ENCODE measurements around the gene RBMS3.

Gene RBMS3

DNA sequence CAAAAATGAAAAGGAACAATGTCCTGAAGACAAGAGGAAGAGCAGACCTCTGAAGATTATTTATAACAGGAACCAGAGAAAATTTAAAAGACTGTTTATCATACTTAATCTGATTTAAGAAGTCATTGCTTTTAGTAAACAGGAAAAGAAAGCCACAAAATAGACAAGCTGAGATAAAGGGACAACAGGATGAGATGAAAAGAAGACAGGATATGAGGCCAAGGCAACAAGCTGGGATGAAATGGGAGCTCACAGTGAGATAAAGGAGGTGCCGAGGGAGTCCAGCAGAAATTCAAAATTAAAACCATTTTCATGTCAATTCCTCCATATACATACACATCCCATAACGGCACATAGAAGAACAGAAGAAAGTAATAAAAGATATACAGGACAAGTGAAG is 277.0 kb downstream of the RBMS3 start:
- no peak overlapping the region for H3K4me3 ChIP-seq (replicated peaks; ENCODE audit: low read depth, low read length)
- TF ChIP-seq, protein P1, sequence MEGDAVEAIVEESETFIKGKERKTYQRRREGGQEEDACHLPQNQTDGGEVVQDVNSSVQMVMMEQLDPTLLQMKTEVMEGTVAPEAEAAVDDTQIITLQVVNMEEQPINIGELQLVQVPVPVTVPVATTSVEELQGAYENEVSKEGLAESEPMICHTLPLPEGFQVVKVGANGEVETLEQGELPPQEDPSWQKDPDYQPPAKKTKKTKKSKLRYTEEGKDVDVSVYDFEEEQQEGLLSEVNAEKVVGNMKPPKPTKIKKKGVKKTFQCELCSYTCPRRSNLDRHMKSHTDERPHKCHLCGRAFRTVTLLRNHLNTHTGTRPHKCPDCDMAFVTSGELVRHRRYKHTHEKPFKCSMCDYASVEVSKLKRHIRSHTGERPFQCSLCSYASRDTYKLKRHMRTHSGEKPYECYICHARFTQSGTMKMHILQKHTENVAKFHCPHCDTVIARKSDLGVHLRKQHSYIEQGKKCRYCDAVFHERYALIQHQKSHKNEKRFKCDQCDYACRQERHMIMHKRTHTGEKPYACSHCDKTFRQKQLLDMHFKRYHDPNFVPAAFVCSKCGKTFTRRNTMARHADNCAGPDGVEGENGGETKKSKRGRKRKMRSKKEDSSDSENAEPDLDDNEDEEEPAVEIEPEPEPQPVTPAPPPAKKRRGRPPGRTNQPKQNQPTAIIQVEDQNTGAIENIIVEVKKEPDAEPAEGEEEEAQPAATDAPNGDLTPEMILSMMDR (IDR thresholded peaks at IDR 0.05; ENCODE audit: insufficient read depth, low read length, poor library complexity, severe bottlenecking), result no peak
- no peak for DNase-seq (ENCODE audit: extremely low read depth, insufficient read length)
- no peaks in the 10 kb centered on the region for H3K27me3 ChIP-seq (replicated peaks; ENCODE audit: control insufficient read depth, insufficient read depth, low read length)
- no peaks in the 10 kb centered on the region for H3K36me3 ChIP-seq (ENCODE audit: control insufficient read depth, insufficient read depth, low read length)

DNA sequence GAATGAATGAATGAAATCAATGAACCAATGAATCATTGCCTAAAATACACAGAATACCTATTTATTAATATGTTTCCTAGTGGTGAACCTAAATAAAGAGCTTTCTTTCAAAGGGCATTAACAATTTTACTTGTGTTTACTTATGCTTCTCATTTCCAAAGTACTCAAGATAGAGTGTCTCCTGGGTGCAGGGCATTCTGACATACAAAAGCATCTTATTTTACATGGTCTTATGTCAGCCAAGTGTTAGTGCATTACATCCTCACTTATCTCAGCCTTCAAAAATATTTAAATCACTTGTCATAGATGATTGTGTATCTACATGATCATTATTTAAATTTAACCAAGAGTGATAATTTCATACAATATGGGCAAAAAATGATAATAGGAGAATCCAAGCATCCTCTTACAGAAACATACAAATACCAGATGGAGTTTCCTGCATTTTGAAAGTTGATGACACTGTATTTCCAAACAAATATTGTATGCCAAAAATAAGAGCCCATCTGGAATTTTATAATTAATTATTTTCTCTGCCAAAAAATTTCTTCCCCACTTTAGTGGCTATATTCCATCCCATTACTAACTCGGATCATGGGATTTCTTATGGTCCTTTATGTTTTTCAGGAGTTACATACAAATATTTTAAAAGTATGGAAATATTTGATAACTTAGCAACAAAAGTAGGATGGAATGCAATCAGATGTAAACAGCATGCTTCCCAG is 279.0 kb downstream of the RBMS3 start:
- Histone ChIP-seq H3K36me3 (ENCODE audit: control insufficient read depth, insufficient read depth, low read length) (no peaks in the 10 kb centered on the region), H3K27me3 (replicated peaks; ENCODE audit: control insufficient read depth, insufficient read depth, low read length) (no peaks in the 10 kb centered on the region), H3K4me3 (replicated peaks; ENCODE audit: low read depth, low read length) (no peak overlapping the region)
- TF ChIP-seq, protein P1 (IDR thresholded peaks at IDR 0.05; ENCODE audit: insufficient read depth, low read length, poor library complexity, severe bottlenecking), result no peak
- DNase-seq (ENCODE audit: extremely low read depth, insufficient read length), result no peak

DNA sequence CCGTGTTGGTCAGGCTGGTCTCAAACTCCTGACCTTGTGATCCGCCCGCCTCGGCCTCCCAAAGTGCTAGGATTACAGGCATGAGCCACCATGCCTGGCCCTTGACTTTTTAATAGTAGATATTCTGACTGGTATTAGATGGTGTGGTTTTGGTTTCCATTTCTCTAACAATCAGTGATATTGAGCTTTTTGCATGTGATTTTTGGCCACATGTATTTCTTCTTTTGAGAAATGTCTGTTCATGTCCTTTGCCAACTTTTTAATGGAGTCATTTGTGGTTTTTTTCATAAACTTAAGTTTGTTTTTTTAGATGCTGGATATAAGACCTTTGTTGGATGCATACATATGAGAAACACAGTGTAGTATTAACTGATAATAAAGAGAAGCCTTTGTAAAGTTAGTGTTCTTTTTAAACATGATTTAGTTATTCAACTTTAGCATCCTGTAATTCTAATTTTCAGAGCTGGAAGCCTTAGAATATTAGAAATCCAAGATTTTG is 280.8 kb downstream of the RBMS3 start:
- Histone ChIP-seq H3K4me3 (replicated peaks; ENCODE audit: low read depth, low read length) (no peak overlapping the region), H3K36me3 (ENCODE audit: control insufficient read depth, insufficient read depth, low read length) (no peaks in the 10 kb centered on the region), H3K27me3 (replicated peaks; ENCODE audit: control insufficient read depth, insufficient read depth, low read length) (no peaks in the 10 kb centered on the region)
- TF ChIP-seq, protein P1 (IDR thresholded peaks at IDR 0.05; ENCODE audit: insufficient read depth, low read length, poor library complexity, severe bottlenecking), result no peak
- no peak for DNase-seq (ENCODE audit: extremely low read depth, insufficient read length)

DNA sequence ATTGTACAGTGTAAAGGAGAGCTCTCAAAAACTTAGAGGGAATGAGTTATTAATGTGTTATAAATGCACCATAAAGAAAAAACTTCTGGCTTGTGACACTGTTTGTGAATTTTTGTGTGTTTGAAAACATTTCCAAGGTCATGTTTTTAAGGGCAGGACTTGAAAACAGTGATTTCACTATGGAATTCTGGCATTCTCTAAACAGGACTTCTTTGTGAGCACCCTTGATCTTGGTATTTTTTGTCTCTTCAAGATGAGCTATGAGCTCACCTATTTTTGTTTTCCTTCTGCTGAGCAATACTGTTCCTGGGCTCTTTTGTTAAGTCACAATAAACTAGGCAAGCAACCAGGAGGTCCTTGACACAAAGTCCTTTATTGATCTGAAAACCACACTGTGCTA is 284.4 kb downstream of the RBMS3 start:
- Histone ChIP-seq H3K27me3 (replicated peaks; ENCODE audit: control insufficient read depth, insufficient read depth, low read length) (no peaks in the 10 kb centered on the region), H3K36me3 (ENCODE audit: control insufficient read depth, insufficient read depth, low read length) (no peaks in the 10 kb centered on the region), H3K4me3 (replicated peaks; ENCODE audit: low read depth, low read length) (no peak overlapping the region)
- no peak for DNase-seq (ENCODE audit: extremely low read depth, insufficient read length)
- TF ChIP-seq, protein P1 (IDR thresholded peaks at IDR 0.05; ENCODE audit: insufficient read depth, low read length, poor library complexity, severe bottlenecking), result no peak

DNA sequence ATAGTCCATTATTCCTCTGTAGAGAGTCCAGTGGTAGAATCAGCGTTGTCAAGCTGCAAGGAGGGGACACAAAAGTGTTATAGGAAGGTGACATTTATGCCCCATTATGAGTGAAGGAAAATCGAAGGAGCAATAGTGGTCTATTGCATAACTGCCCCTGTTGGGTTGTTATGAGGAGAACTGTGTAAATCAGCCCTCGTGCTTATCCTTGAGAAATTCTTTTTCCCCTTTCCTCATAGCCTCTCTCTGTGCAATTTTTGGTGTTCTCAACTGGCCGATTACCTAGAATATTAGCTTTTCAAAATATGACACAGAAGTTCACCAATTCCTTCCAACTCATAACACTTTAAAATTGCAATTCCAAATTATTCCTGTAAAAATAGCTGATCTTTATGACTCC is 286.6 kb downstream of the RBMS3 start:
- TF ChIP-seq, protein P1 (IDR thresholded peaks at IDR 0.05; ENCODE audit: insufficient read depth, low read length, poor library complexity, severe bottlenecking), result no peak
- no peaks in the 10 kb centered on the region for H3K27me3 ChIP-seq (replicated peaks; ENCODE audit: control insufficient read depth, insufficient read depth, low read length)
- no peaks in the 10 kb centered on the region for H3K36me3 ChIP-seq (ENCODE audit: control insufficient read depth, insufficient read depth, low read length)
- H3K4me3 ChIP-seq (replicated peaks; ENCODE audit: low read depth, low read length), result no peak overlapping the region
- no peak for DNase-seq (ENCODE audit: extremely low read depth, insufficient read length)
